Adipose tissue (tissue), 3 donors: ENCODE measurements around the gene PIK3CD. TPM values are rescaled to one million over a fixed set of nuclear protein-coding genes. Genes with fewer than 3 reads are reported as not detected.
A peak's percentile ranks its signal among the peaks of the same experiment; 100 is the strongest.

Source experiments
- H3K27ac ChIP-seq: one replicate; pipeline ENCODE4 v1.5.1; 2013; ENCODE audit warnings: low read depth, low read length
- WGBS, 3 donors: extraction: QIAGEN DNeasy Blood & Tissue Kit; methylation state at CpG; one replicate each; pipeline ENCODE4 v1.1.7; 2013; 5-methylcytosine and 5-hydroxymethylcytosine counted together
- polyA plus RNA-seq, 3 donors: library from polyadenylated mRNA; stranded (reverse); fragments of 200-250 nt; gene quantifications; one replicate each; pipeline ENCODE4 v1.2.3, GENCODE V29; 2013
- donor health status: healthy with polysubstance abuse.
- donor health status: Bipolar disorder and iron deficiency.
- donor health status: healthy.

The PIK3CD gene
- polyA plus RNA-seq, result 1 to 10 TPM; 2.4 to 7.0 (median 7.0) TPM

DNA sequence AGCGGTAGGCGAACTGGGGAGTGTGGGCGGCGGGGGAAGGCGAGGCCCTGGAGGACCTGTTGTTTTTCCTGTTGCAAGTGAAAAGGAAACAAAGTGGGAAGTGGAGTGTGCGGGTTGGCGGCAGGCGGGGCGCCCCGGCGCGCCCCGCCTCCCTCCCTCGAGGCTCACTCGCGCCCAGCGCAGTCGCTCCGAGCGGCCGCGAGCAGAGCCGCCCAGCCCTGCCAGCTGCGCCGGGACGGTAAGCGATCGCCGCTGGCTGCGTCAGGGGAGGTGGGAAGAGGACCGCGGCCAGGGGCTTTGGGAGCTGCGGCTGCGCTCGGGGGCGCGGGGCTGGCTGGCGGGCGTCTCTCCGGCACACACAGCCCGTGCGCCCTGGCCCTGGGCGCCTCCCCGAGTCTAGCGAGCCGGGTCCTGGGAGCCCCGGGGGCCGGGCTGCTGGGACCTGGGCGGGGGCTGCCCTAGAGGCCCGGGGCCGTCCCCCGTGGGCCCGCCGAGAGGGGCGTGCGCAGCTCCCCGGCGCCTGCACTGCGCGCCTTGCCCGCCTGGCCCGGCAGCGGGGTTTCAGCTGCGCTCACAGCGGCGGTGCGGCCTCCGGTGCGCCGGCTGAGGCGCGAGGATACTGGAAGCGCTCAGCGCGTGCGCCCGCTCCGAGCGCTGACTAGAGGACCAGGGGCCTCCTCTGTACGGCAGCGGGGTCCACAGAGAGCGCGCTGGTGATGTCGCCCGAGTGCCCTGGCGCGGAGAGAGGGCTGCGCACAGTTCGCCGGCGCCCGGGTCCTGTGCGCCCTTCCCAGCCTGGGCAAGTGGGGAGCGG, at the start of gene PIK3CD:
PIK3CD (plus strand) TSS at position 167 of the 814 bp plus-strand sequence. CDS start 58,725 bp downstream, outside the sequence.
- H3K27ac ChIP-seq, result peak within 1 kb of the TSS; percentile 70
- 0 to 1% (median 0%) methylated on average over 80 to 94 of the region's 94 CpGs for WGBS, 3 donors

DNA sequence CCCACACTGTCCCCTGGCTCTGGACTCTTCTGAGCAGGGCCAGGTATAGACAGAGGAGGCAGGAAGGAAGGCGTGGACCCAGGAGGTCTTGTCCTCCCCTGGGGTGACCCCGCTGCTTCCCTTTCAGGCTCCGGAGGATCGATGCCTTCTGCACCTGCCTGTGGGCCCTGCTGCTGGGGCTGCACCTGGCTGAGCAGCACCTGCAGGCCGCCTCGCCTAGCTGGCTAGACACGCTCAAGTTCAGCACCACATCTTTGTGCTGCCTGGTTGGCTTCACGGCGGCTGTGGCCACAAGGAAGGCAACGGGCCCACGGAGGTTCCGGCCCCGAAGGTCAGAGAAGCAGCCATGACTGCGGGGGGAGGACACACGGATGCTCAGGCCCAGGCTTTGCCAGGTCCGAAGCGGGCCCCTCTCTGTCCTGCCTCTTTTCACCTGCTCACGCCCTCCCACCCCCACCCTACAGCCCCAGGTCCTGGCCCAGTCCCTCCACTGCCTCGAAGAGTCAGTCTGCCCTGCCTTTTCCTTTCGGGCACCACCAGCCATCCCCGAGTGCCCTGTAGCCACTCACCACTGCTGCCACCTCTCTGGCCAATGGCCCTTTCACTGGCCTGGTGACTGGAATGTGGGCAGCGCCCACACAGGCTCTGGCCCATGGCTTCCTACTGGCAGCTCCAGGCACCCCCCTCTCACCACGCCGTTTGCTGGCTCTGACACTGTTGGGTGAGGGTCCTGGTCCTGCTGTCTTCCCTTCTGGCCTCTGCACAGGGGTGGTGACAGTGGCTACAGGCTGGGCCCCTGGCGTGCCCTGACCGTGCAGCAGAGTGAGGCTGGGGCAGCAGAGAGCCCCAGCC, 49.4 kb upstream of the PIK3CD start:
- 95 to 97% (median 96%) methylated on average over 24 to 26 of the region's 26 CpGs for WGBS, 3 donors

DNA sequence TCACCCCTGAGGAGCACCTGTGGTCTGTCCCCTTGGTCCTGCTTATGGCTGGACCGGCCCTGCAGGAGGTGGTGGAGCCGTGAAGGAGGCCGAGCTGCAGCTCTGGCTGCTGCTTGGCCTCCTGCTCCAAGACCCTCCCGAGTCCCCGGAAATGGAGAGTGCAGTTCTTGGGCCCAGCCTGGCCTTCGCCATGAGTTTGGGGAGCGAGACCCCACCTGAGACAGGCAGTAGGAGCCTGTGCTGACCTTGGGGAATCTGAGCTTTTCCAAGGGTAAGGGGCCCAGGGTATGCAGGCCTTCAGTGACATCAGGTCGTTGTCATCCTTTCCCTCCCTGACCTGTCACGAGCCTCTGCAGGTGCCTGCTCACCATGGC, 48.8 kb upstream of the PIK3CD start:
- 94 to 98% (median 95%) methylated on average over 9 of the region's 9 CpGs for WGBS, 3 donors
- H3K27ac ChIP-seq, result no peak overlapping the region

More for the DNA sequence above, 49.4 kb upstream of the PIK3CD start:
- no peak overlapping the region for H3K27ac ChIP-seq

DNA sequence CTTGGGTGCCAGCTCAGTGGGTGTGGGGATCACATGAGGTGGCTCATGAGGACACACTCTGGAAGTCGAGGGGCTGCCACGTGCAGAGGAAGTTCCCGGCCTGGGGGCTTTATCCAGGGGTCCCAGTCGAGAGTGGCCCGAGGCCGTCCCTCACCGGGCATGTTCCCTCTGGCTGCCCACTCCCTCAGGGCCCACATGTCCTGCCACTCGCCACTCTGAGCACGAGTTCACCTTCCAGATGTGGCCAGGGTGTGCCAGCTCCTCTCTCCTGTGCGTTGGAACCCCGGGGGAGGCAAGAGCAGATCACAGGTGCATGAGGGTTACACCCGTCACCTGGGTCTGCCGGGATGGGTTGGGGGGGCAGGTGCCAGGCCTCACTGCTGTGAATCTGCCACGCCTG, 48.2 kb upstream of the PIK3CD start:
- 92 to 94% (median 93%) methylated on average over 13 to 14 of the region's 14 CpGs for WGBS, 3 donors
- no peak overlapping the region for H3K27ac ChIP-seq

DNA sequence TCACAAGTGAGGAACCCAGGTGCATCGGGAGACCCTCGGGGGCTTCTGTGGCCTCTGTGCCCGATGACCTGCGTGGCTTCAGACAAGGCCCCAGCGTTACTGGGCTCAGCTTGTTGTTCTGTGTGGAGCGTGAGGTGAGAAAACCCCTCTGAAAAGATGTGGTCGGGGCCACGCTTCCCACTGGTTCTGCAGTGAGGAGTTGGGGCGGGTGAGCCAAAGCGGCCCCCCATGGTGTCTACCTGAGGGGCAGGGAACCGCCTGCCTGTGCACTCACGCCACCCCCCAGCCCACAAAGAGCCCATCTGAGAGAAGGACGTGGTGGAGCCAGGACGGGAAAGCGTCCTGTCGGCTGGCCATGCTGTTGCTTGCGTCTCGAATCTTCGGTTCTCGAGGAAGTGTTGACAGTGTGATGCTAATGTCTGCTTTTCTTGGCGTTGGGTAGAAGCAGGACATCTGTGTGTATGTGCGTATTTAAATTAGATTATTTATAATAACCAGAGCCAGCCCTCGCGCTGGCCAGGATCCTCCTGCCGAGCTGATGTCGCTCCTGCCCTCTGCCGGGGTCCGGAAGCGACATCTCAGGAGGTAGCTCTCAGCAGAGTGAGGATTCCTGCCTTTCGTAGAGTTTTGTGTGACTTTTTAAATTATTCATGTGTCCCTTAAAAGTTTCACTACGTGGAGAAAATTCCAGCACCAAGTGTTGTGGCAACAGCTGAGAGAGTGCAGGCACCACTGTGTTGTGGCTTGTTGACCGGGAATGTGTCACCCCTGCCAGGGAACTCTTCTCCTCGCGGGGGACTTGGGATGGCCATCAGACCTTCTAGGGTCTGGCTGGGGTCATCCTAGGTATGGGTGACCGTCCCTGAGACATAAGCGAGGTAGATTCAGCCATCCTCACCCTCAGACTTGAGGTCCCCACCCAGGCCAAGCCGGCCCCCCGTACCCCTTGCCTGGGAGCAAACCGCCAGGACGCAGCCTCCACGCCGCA, 47.5 kb upstream of the PIK3CD start:
- H3K27ac ChIP-seq, result no peak overlapping the region
- WGBS, 3 donors, result 93 to 94% (median 93%) methylated on average over 42 of the region's 42 CpGs

DNA sequence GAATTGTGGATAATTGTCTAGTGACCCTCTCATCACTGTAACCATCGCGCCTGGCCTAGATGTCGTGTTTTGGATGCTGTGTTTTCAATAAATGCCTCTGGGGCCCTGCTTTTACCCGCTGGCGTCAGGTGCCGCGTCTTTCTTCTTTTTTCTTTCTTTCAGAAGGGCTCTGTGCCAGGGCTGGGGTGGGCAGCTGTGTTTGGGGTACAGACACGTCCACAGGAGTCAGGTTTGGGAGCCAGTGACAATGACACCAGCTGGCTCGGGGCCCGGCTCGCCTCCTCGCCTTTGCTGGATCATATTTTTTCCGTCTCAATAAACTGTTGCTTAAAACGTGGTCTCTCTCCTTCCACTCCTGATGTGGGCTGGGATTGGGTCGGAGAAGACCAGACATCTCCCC, 46.7 kb upstream of the PIK3CD start:
- 91 to 95% (median 95%) methylated on average over 15 of the region's 15 CpGs for WGBS, 3 donors
- H3K27ac ChIP-seq, result no peak overlapping the region

DNA sequence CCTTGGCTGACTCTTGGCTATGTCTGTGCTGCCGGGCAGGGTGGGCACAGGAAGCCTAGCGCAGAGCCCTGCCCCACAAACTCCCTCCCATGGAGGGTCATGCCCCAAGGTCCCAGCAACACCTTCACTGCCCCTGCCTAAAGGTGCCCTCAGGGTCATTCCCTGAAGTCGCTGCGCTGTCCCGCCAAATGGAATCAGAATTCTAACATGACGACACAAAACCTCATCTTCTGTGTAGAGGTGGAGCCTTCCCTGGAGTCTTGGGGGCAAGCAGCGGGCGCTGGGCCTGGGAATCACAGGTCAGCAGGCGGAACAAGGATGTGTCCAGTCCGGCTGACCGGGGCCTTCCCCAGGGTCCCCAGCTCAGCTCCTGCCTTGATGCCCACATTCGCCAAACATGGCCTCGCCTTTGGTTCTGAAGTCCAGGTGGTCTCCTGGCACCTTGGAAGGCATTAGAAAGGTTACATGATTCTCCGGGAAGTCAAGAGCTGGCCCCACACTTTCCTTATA, 45.5 kb upstream of the PIK3CD start:
- WGBS, 3 donors, result 95 to 97% (median 96%) methylated on average over 14 of the region's 14 CpGs
- no peak overlapping the region for H3K27ac ChIP-seq

DNA sequence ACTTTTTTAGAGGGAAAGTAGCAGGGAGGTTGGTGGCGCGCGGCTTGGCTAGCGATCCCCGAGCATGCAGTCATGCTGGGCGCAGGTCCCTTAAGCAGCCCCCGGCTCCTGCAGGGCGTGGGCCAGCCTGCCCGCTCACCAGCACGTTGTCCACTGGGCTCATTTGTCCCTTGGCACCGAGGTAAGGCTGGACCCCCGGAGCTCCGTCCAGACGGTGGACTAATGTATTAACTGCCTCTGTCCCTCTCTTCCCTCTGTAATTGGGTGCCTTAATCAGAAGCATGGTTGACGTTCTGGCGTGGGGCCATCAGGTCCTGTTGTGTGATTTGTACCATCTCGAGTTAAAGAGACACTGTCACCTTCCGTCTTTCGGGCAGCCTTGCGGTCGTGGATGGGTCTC, 45.1 kb upstream of the PIK3CD start:
- WGBS, 3 donors, result 88 to 94% (median 91%) methylated on average over 21 of the region's 21 CpGs

DNA sequence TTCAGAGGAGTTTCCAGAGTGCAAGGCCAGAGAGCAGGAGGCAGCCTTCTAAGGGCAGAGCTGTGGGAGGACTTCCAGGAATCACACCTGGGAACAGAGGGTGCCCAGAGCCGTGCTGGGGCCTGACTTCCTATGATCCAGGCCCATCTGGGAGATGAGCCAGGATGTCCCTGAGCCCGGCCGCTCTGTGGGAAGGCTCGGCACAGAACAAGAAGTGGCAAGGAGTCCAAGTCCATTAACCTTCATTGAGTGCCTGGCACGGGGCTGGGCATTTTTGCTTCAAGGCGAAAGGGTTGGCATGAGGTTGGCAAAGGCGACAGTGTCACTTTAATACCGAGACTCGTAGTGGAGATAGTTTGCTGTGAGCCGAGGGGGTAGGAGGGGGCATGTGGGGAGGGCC, 44.6 kb upstream of the PIK3CD start:
- WGBS, 3 donors, result 64 to 83% (median 75%) methylated on average over 10 of the region's 10 CpGs
- no peak overlapping the region for H3K27ac ChIP-seq

More for the DNA sequence above, 45.1 kb upstream of the PIK3CD start:
- no peak overlapping the region for H3K27ac ChIP-seq

DNA sequence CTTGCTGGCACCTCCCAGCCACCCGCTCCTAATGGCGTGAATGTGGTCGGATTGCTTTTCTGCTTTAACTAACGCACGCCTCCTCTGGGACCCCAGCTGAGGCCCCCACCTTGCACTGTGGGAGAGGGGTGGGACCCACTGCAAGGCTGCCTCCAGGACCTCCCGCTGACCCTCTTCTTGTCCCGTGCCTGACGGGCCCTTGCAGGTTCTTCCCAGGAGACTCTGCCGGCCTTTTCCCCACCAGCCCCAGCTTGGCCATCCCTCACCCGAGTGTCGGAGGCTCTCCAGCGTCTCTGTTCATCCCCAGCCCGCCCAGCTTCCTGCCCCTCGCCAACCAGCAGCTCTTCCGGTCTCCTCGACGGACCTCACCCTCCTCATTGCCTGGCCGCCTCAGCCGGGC, 44.2 kb upstream of the PIK3CD start:
- H3K27ac ChIP-seq, result no peak overlapping the region
- WGBS, 3 donors, result 87 to 90% (median 88%) methylated on average over 18 to 19 of the region's 19 CpGs

DNA sequence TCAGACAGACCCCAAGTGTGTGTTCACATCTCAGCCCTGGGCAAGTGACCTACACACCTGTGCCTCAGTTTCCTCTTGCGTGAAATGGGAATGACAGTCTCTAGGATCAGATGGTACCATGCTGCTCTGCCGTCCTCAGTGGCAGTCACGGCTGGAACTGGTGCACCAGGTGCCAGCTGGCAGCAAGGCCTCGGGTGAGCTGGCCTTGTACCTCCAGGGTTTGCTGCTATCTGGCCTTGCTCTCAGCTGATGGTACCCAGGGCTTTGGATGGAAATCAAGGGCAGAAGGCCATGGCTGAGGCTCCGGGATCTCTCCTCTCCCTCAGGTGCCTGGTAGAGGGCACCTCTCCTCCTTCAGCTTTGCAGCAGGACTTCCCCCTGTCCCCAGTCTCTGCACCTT, 41.5 kb upstream of the PIK3CD start:
- H3K27ac ChIP-seq, result no peak overlapping the region
- WGBS, 3 donors, result 60 to 90% (median 89%) methylated on average over 5 of the region's 5 CpGs

DNA sequence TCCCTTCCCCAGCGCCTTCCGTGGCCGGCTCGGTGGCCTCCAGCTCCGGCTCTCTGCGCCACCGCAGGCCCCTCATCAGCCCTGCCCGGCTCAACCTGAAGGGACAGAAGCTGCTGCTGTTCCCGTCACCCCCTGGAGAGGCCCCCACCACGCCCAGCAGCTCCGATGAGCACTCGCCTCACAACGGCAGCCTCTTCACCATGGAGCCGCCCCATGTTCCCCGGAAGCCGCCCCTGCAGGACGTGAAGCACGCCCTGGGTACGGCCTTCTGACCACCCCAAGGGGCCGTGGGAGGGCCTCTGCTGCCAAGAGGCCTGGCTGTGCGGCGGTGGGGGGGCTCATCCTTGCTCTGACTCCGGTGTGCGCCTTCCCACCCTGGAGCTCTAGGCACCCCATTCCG, 41.0 kb upstream of the PIK3CD start:
- WGBS, 3 donors, result 87 to 95% (median 89%) methylated on average over 25 of the region's 25 CpGs
- H3K27ac ChIP-seq, result no peak overlapping the region

DNA sequence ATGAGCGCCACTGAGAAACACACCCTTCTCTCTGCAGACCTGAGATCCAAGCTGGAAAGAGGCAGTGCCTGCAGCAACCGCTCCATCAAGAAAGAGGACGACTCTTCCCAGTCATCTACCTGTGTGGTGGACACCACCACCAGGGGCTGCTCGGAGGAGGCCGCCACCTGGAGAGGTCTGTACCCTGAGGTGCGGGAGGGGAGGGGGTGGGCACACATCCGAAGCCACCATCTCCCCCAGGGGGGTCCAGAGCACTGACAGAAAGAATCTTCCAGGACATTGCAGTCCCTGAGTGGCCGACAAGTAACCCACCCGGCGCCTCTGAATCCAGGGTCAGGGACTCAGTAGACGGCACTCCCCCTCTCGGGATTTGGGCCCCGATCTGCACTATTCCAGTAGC, 39.8 kb upstream of the PIK3CD start:
- no peak overlapping the region for H3K27ac ChIP-seq
- 86 to 91% (median 88%) methylated on average over 13 of the region's 13 CpGs for WGBS, 3 donors

DNA sequence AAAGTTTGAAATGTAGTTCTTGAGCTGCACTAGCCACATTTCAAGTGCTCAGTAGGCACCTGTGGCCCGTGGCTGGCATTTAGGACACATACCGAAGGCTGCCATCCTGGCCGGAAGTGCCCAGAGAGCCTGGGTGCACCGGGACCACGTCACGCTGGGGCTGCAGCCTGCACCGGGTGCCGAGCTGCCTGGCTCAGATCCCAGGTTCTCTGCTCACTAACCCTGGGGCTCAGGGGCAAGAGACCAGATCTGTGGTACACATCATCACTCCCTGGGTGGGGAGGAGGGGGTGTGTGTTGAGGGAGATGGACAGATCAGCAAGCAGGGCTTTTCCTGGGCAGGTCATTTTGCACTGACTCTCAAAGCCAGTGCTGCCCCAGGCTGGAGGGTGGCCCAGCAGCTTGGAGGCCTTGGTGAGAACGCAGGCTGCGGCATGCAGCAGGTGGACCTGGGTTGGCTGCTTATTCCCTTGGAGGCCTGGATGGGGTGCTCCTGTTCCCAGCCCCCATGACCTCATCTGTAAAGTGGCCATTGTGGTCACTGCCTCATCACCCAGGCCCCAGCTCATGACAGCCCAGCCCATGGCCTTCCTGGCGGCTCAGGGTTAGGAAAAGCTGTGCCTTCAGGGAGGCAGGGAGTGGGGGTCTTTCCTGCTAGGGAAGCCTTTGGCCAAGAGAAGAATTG, 39.2 kb upstream of the PIK3CD start:
- WGBS, 3 donors, result 87 to 88% (median 88%) methylated on average over 11 of the region's 11 CpGs

DNA sequence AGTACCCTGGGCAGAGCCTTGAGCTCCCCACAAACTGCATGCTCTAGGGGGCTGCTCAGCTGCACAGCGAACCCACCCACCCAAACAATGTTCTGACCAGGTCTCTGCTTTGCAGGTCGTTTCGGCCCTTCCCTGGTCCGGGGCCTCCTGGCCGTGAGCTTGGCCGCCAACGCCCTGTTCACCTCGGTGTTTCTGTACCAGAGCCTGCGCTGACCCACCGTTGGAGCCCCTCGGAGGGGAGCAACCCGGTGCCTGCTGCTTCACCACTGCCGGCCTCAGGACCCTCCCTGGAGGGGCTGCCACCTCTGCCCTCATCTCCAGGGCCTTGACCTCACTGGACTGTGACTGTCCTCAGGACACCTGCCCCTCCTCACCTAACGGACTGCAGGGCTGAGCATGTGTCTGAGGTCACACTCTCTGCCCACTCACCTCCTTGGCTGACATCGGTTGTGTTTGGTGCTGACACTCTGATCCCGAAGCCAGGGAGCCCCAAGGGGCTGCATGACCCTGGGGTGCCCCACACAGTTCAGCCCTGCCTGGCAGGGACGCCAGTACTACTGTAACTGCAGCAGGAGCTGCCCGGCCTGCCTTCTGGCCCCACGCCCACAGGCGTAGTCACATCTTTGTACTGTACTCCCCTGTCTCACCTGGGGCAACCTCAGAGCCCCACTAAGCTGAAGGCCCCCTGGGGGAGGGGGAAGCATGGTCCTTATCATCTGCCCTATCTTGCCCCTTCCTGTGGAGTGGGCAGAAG, 38.5 kb upstream of the PIK3CD start:
- 89 to 91% (median 89%) methylated on average over 19 to 20 of the region's 20 CpGs for WGBS, 3 donors
- H3K27ac ChIP-seq, result no peak overlapping the region

More for the DNA sequence above, 39.2 kb upstream of the PIK3CD start:
- no peak overlapping the region for H3K27ac ChIP-seq

DNA sequence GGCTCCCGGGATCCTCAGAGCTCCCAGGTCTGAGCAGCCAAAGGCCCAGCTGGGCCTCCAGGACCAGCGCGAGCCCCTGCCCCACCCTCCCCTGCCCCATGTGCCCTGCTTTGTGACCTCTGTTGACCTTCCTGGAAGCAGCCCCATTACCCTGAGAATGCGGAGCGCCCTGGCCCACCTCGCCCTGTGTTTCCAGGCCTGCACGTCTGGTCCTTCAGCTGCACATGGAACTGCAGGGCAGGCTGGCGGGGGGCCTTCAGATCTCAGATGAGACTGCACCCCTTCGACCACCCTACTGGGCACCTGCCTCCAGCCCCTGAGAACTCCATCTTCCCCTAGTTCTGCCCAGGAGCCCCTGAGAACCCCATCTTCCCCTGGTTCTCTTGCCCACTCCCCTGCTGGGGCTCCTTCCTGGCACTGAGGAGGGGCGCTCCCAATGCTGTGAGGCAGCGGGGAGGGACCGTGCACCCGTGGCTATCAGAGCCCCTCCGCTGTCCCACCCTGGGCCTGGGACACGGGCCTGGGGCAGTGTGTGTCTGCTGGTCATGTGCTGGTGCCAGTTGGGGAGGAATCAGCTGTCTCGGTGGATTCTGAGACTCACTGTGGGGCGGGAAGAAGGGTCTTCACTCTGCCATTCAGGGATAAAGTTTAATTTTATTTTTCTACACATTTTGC, 37.8 kb upstream of the PIK3CD start:
- no peak overlapping the region for H3K27ac ChIP-seq
- WGBS, 3 donors, result 87 to 89% (median 88%) methylated on average over 17 of the region's 17 CpGs
